Osteoblast (primary cell): Measurements from ENCODE around the gene PGBD5. TPM values are rescaled to one million over a fixed set of nuclear protein-coding genes. Genes with fewer than 3 reads are reported as not detected.

ENCODE experiments used
- DNase-seq: peaks from one replicate; pipeline ENCODE4 v3.0.0; 2011; ENCODE audit warnings: low spot score, mixed read lengths; ENCODE audit not compliant: insufficient read length; ENCODE audit errors: missing footprints
- H2AFZ ChIP-seq: 2 replicates; pipeline ENCODE4 v1.6.0; 2011; ENCODE audit warnings: mild to moderate bottlenecking, low read length
- H3K27ac ChIP-seq: 2 replicates; pipeline ENCODE4 v1.5.1; 2011; ENCODE audit warnings: mild to moderate bottlenecking, low read depth, low read length, moderate library complexity
- H3K27me3 ChIP-seq: 2 replicates; pipeline ENCODE4 v1.6.0; 2012; ENCODE audit warnings: mild to moderate bottlenecking, control low read depth, inconsistent platforms, low read length, moderate library complexity; ENCODE audit not compliant: insufficient read depth
- H3K36me3 ChIP-seq: 2 replicates; pipeline ENCODE4 v1.5.1; 2011; ENCODE audit warnings: mild to moderate bottlenecking, low read length, control low read depth, moderate library complexity; ENCODE audit not compliant: insufficient read depth
- H3K4me1 ChIP-seq: 2 replicates; pipeline ENCODE4 v1.5.1; 2011; ENCODE audit warnings: mild to moderate bottlenecking, low read length, control low read depth, moderate library complexity; ENCODE audit not compliant: insufficient read depth
- H3K4me2 ChIP-seq: 2 replicates; pipeline ENCODE4 v1.6.0; 2011; ENCODE audit warnings: mild to moderate bottlenecking, low read length; ENCODE audit not compliant: insufficient read depth
- H3K4me3 ChIP-seq: fragments of 200-600 bp; sonication (generic); 3 replicates; pipeline ENCODE4 v1.5.1; 2012; ENCODE audit warnings: mild to moderate bottlenecking, low read length, inconsistent platforms; ENCODE audit not compliant: insufficient read depth
- H3K79me2 ChIP-seq: 2 replicates; pipeline ENCODE4 v1.6.0; 2012; ENCODE audit warnings: mild to moderate bottlenecking, low read length, control low read depth, inconsistent platforms; ENCODE audit not compliant: insufficient read depth
- H3K9me3 ChIP-seq: 2 replicates; pipeline ENCODE4 v1.5.1; 2011; ENCODE audit warnings: low read depth, low read length, control low read depth
- H4K20me1 ChIP-seq: 2 replicates; pipeline ENCODE4 v1.6.0; 2012; ENCODE audit warnings: mild to moderate bottlenecking, low read length, control low read depth; ENCODE audit not compliant: insufficient read depth
- total RNA-seq: library from RNA; depleted of rRNA; stranded (reverse); fragments of >200 nt; gene quantifications from 2 replicates; pipeline ENCODE4 v1.2.3, GENCODE V29; 2012
- TF ChIP-seq, protein P1 (sequence below): IDR thresholded peaks from 2 replicates; pipeline ENCODE4 v1.5.1; 2011; ENCODE audit warnings: mild to moderate bottlenecking, low read depth, low read length, moderate library complexity; ENCODE audit errors: extremely low read depth

Gene PGBD5
- total RNA-seq, 1 donor: under 0.01 TPM

DNA sequence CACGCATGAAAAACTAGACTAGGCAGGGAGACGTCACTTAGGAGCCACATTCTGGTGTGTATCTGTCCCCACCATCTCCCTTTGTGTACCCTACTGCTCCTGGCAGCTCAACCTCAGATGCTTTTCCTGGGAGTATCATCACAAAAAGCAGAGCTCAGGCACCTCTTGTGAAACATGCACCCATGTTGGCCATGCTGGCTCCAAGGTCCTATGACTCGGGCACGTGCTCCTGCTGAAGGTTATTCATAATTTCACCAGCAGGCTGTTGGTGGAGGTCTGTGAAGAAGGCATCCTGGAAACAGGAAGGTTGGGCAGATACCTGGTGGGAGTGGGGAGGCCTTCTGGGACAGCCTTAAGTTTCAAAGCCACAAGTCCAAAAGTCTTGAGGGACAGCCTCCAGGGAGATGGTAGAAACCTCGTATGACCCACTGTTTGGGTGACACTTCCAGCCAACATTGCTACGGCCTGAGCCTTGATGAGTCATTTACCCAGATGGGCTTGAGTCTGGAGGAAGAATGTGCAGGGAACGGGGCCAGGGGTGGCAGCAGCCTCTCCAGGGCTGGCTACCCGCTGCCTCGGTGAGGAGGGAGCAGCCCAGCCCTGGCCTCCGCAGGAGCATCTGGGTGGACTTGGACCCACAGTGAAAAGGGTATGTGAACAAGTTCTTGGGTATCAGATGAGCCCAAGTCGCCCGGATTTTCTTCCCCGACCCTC, 75.8 kb downstream of the PGBD5 start:
- Histone ChIP-seq H4K20me1 (no peaks in the 10 kb centered on the region), H3K4me3 (no peak overlapping the region), H3K9me3 (no peaks in the 10 kb centered on the region), H3K27ac (no peak overlapping the region), H3K36me3 (no peaks in the 10 kb centered on the region), H3K4me1 (no peaks in the 10 kb centered on the region), H2AFZ (no peak overlapping the region), H3K79me2 (no peaks in the 10 kb centered on the region), H3K4me2 (no peak overlapping the region), H3K27me3 (no peaks in the 10 kb centered on the region)
- DNase-seq: no peak
- TF ChIP-seq, protein P1, sequence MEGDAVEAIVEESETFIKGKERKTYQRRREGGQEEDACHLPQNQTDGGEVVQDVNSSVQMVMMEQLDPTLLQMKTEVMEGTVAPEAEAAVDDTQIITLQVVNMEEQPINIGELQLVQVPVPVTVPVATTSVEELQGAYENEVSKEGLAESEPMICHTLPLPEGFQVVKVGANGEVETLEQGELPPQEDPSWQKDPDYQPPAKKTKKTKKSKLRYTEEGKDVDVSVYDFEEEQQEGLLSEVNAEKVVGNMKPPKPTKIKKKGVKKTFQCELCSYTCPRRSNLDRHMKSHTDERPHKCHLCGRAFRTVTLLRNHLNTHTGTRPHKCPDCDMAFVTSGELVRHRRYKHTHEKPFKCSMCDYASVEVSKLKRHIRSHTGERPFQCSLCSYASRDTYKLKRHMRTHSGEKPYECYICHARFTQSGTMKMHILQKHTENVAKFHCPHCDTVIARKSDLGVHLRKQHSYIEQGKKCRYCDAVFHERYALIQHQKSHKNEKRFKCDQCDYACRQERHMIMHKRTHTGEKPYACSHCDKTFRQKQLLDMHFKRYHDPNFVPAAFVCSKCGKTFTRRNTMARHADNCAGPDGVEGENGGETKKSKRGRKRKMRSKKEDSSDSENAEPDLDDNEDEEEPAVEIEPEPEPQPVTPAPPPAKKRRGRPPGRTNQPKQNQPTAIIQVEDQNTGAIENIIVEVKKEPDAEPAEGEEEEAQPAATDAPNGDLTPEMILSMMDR: no peak

- Histone ChIP-seq H3K79me2 (no peaks in the 10 kb centered on the region), H3K4me2 (no peak overlapping the region), H3K27ac (no peak overlapping the region), H2AFZ (no peak overlapping the region), H3K4me3 (no peak overlapping the region), H3K4me1 (no peaks in the 10 kb centered on the region), H3K27me3 (no peaks in the 10 kb centered on the region), H3K9me3 (no peaks in the 10 kb centered on the region), H3K36me3 (no peaks in the 10 kb centered on the region), H4K20me1 (no peaks in the 10 kb centered on the region)
- TF ChIP-seq, protein P1: no peak
- DNase-seq: no peak
These were observed 77.1 kb downstream of the PGBD5 start for GRCh38 chr1:230349020-230349393.

GRCh38 chr1:230348386-230349019, 77.6 kb downstream of the PGBD5 start:
- no peak overlapping the region for H2AFZ ChIP-seq
- no peak overlapping the region for H3K27ac ChIP-seq
- H3K9me3 ChIP-seq: no peaks in the 10 kb centered on the region
- no peaks in the 10 kb centered on the region for H3K27me3 ChIP-seq
- no peaks in the 10 kb centered on the region for H3K4me1 ChIP-seq
- H3K36me3 ChIP-seq: no peaks in the 10 kb centered on the region
- no peak for DNase-seq
- H4K20me1 ChIP-seq: no peaks in the 10 kb centered on the region
- TF ChIP-seq, protein P1: no peak
- H3K4me2 ChIP-seq: no peak overlapping the region
- no peaks in the 10 kb centered on the region for H3K79me2 ChIP-seq
- H3K4me3 ChIP-seq: no peak overlapping the region

- Histone ChIP-seq H3K4me1 (no peaks in the 10 kb centered on the region), H2AFZ (no peak overlapping the region), H3K4me3 (no peak overlapping the region), H3K9me3 (no peaks in the 10 kb centered on the region), H3K79me2 (no peaks in the 10 kb centered on the region), H3K4me2 (no peak overlapping the region), H3K36me3 (no peaks in the 10 kb centered on the region), H3K27me3 (no peaks in the 10 kb centered on the region), H3K27ac (no peak overlapping the region), H4K20me1 (no peaks in the 10 kb centered on the region)
- no peak for DNase-seq
- TF ChIP-seq, protein P1: no peak
These were observed 78.2 kb downstream of the PGBD5 start for GRCh38 chr1:230347896-230348295.
